ENCODE results near the gene TMEM125.

The TMEM125 gene

GRCh38 chr1:43318831-43319230 lies 49.0 kb downstream of the TMEM125 start:
- DNase-seq (no peak), ATAC-seq (replicated peaks) (no peak)
- H3K4me3 Mint-ChIP-seq, result no peak overlapping the region
- H3K36me3 Mint-ChIP-seq (ENCODE audit: insufficient read depth), result no peaks in the 10 kb centered on the region
- H3K27me3 Mint-ChIP-seq, result peaks cover 0 to 11% of the 10 kb centered on the region in 2 donors
- no peaks in the 10 kb centered on the region for H3K4me1 Mint-ChIP-seq (ENCODE audit: low read depth in 2 of 2)
- H3K27ac Mint-ChIP-seq, result no peak overlapping the region
- H3K9me3 Mint-ChIP-seq, result no peaks in the 10 kb centered on the region

- no peak for ATAC-seq (replicated peaks)
- no peak overlapping the region for H3K4me3 Mint-ChIP-seq
- H3K27me3 Mint-ChIP-seq, result peaks cover 0 to 11% of the 10 kb centered on the region in 2 donors
- no peak for DNase-seq
- no peak overlapping the region for H3K27ac Mint-ChIP-seq
- no peaks in the 10 kb centered on the region for H3K36me3 Mint-ChIP-seq (ENCODE audit: insufficient read depth)
- peaks cover 0 to 2% of the 10 kb centered on the region in 2 donors for H3K4me1 Mint-ChIP-seq (ENCODE audit: low read depth in 2 of 2)
- peaks cover 0 to 1% of the 10 kb centered on the region in 2 donors for H3K9me3 Mint-ChIP-seq
Measured at GRCh38 chr1:43319288-43319687, 49.5 kb downstream of the TMEM125 start.

- Mint-ChIP-seq H3K4me3 (no peak overlapping the region), H3K27ac (no peak overlapping the region), H3K36me3 (ENCODE audit: insufficient read depth) (no peaks in the 10 kb centered on the region), H3K4me1 (ENCODE audit: low read depth in 2 of 2) (peaks cover 0 to 2% of the 10 kb centered on the region in 2 donors), H3K27me3 (peaks cover 0 to 11% of the 10 kb centered on the region in 2 donors), H3K9me3 (peaks cover 0 to 3% of the 10 kb centered on the region in 2 donors)
- no peak for ATAC-seq (replicated peaks)
- no peak for DNase-seq
Measured at GRCh38 chr1:43319766-43320165, 50.0 kb downstream of the TMEM125 start.

DNA sequence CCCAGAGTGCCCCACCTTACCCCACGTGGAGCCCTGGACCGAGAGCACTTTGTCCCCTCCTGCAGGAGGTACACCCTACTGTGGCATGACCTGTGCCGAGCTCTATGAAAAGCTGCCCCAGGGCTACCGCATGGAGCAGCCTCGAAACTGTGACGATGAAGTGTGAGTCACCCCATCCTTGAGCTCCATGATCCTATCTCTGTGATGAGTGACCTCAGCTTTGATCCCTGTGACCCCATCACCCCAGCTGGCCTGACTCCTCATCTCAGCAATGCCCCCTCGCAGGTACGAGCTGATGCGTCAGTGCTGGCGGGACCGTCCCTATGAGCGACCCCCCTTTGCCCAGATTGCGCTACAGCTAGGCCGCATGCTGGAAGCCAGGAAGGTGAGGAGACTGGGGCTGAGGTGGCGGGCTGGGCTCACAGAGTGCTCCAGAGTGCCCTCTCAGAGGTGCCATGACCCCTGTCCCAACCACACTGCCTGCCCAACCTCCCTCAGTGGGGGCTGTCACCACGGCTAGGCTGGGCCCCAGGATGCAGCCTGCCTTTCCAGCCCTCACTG lies 51.6 kb downstream of the TMEM125 start:
- peaks cover 0 to 2% of the 10 kb centered on the region in 2 donors for H3K4me1 Mint-ChIP-seq (ENCODE audit: low read depth in 2 of 2)
- no peak overlapping the region for H3K27ac Mint-ChIP-seq
- peaks cover 0 to 5% of the 10 kb centered on the region in 2 donors for H3K9me3 Mint-ChIP-seq
- H3K36me3 Mint-ChIP-seq (ENCODE audit: insufficient read depth), result no peaks in the 10 kb centered on the region
- peaks cover 0 to 11% of the 10 kb centered on the region in 2 donors for H3K27me3 Mint-ChIP-seq
- H3K4me3 Mint-ChIP-seq, result no peak overlapping the region
- ATAC-seq (replicated peaks) (no peak), DNase-seq (no peak)

DNA sequence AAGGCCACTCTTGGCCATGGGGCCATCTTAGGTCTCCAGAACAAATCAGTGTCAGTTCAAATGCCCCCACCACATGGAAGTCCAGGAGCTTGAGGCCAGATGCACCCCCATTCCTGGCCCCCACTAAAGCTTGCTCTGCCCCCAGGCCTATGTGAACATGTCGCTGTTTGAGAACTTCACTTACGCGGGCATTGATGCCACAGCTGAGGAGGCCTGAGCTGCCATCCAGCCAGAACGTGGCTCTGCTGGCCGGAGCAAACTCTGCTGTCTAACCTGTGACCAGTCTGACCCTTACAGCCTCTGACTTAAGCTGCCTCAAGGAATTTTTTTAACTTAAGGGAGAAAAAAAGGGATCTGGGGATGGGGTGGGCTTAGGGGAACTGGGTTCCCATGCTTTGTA lies 52.7 kb downstream of the TMEM125 start:
- no peak overlapping the region for H3K4me3 Mint-ChIP-seq
- DNase-seq (no peak), ATAC-seq (replicated peaks) (no peak)
- peaks cover 0 to 2% of the 10 kb centered on the region in 2 donors for H3K4me1 Mint-ChIP-seq (ENCODE audit: low read depth in 2 of 2)
- H3K27me3 Mint-ChIP-seq, result peaks cover 0 to 7% of the 10 kb centered on the region in 2 donors
- peaks cover 0 to 5% of the 10 kb centered on the region in 2 donors for H3K9me3 Mint-ChIP-seq
- no peaks in the 10 kb centered on the region for H3K36me3 Mint-ChIP-seq (ENCODE audit: insufficient read depth)
- H3K27ac Mint-ChIP-seq, result no peak overlapping the region

Measured in effector memory CD8-positive, alpha-beta T cell (primary cell).